ENCODE measurements around the gene TAMALIN.
A peak's percentile ranks its signal among the peaks of the same experiment; 100 is the strongest.

Gene TAMALIN

DNA sequence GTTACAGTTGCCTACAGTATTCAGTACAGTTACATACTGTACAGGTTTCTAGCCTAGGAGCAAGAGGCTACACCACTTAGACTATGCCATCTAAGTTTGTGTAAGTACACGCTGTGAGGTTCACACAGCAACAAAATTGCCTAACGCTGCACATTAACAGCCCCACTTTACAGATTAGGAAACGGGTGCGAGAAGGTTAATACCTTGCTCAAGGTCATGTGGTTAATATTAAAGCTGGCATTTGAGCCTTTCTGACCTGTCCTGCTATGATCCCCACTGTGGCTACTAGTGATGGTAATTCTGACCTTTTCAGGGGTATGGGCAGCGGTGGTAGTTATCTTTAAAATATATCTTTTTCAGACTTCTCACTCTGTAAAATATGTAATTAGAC lies 34.3 kb upstream of the TAMALIN start:
- Histone ChIP-seq H3K27ac (ENCODE audit: low read depth, low read length) (no peak overlapping the region), H3K4me1 (ENCODE audit: control insufficient read depth in 1 of 2, insufficient read depth in 2 of 2, low read length in 2 of 2) (peaks cover 0 to 2% of the 10 kb centered on the region in 2 experiments), H3K27me3 (ENCODE audit: insufficient read depth, low read length) (no peaks in the 10 kb centered on the region), H2AK5ac (ENCODE audit: low read length) (no peak overlapping the region), H3K9me3 (ENCODE audit: insufficient read depth, low read depth, low read length) (peaks cover 1% of the 10 kb centered on the region), H2BK120ac (ENCODE audit: insufficient read depth, low read length, poor library complexity) (no peak overlapping the region), H3K14ac (ENCODE audit: low read length) (no peak overlapping the region), H3K4ac (ENCODE audit: low read depth, low read length) (no peak overlapping the region), H3K79me2 (ENCODE audit: control insufficient read depth, insufficient read depth, low read length, poor library complexity) (no peaks in the 10 kb centered on the region), H3K23ac (ENCODE audit: low read length) (no peak overlapping the region), H3K4me2 (ENCODE audit: low read length) (no peak overlapping the region), H3K36me3 (ENCODE audit: control insufficient read depth in 1 of 2, insufficient read depth in 2 of 2, low read length in 2 of 2) (peaks cover 0 to 7% of the 10 kb centered on the region in 2 experiments), H3K79me1 (ENCODE audit: low read length) (no peaks in the 10 kb centered on the region), H2BK5ac (ENCODE audit: low read depth, low read length, poor library complexity) (no peak overlapping the region), H2AFZ (ENCODE audit: insufficient read depth, low read length, poor library complexity) (no peak overlapping the region), H3K4me3 (ENCODE audit: low read depth, low read length) (no peak overlapping the region), H3K9ac (ENCODE audit: low read length) (no peak overlapping the region), H4K12ac (ENCODE audit: low read depth, low read length) (no peak overlapping the region), H2BK12ac (ENCODE audit: low read length) (no peak overlapping the region), H4K91ac (ENCODE audit: low read depth, low read length) (no peak overlapping the region), H4K8ac (ENCODE audit: low read depth, low read length) (no peak overlapping the region), H3K18ac (ENCODE audit: low read length) (no peak overlapping the region)
- WGBS (ENCODE audit: extremely low coverage, insufficient coverage, insufficient read length) = no CpG with 5 or more reads among the region's 5 CpGs
- no peak for DNase-seq

DNA sequence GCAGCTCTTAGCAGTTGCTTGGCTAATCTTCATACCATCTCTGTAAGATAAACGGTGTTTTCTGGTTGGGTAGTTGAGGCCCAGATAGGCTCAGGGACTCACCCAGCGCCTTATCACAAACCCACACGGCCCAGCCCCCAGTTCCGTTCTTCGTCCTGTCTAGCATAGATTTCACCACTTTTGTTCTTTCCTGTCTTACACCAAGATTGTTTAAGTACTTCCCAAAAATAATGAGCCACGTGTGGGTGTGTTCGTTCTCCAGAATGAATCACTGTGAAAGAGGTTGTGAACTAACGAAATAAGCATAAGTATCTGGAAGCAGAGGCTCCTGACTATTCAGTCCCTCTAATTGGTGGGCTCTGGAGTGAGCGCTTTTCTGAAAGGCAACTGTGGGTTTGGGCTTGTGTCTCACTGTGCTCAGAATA lies 33.9 kb upstream of the TAMALIN start:
- H3K18ac ChIP-seq (ENCODE audit: low read length) = no peak overlapping the region
- no peak overlapping the region for H2AK5ac ChIP-seq (ENCODE audit: low read length)
- WGBS (ENCODE audit: extremely low coverage, insufficient coverage, insufficient read length) = no CpG with 5 or more reads among the region's 9 CpGs
- no peak overlapping the region for H3K9ac ChIP-seq (ENCODE audit: low read length)
- no peak overlapping the region for H3K23ac ChIP-seq (ENCODE audit: low read length)
- peaks cover 0 to 7% of the 10 kb centered on the region in 2 experiments for H3K36me3 ChIP-seq (ENCODE audit: control insufficient read depth in 1 of 2, insufficient read depth in 2 of 2, low read length in 2 of 2)
- H4K91ac ChIP-seq (ENCODE audit: low read depth, low read length) = no peak overlapping the region
- no peak overlapping the region for H3K4ac ChIP-seq (ENCODE audit: low read depth, low read length)
- peaks cover 1% of the 10 kb centered on the region for H3K9me3 ChIP-seq (ENCODE audit: insufficient read depth, low read depth, low read length)
- no peak overlapping the region for H2BK5ac ChIP-seq (ENCODE audit: low read depth, low read length, poor library complexity)
- DNase-seq = peak; percentile 99
- no peaks in the 10 kb centered on the region for H3K79me2 ChIP-seq (ENCODE audit: control insufficient read depth, insufficient read depth, low read length, poor library complexity)
- H3K79me1 ChIP-seq (ENCODE audit: low read length) = no peaks in the 10 kb centered on the region
- H3K4me2 ChIP-seq (ENCODE audit: low read length) = no peak overlapping the region
- no peak overlapping the region for H4K12ac ChIP-seq (ENCODE audit: low read depth, low read length)
- no peak overlapping the region for H2AFZ ChIP-seq (ENCODE audit: insufficient read depth, low read length, poor library complexity)
- no peak overlapping the region for H3K4me3 ChIP-seq (ENCODE audit: low read depth, low read length)
- H3K14ac ChIP-seq (ENCODE audit: low read length) = no peak overlapping the region
- H2BK12ac ChIP-seq (ENCODE audit: low read length) = no peak overlapping the region
- no peaks in the 10 kb centered on the region for H3K27me3 ChIP-seq (ENCODE audit: insufficient read depth, low read length)
- peaks cover 0 to 2% of the 10 kb centered on the region in 2 experiments for H3K4me1 ChIP-seq (ENCODE audit: control insufficient read depth in 1 of 2, insufficient read depth in 2 of 2, low read length in 2 of 2)
- no peak overlapping the region for H2BK120ac ChIP-seq (ENCODE audit: insufficient read depth, low read length, poor library complexity)
- no peak overlapping the region for H4K8ac ChIP-seq (ENCODE audit: low read depth, low read length)
- no peak overlapping the region for H3K27ac ChIP-seq (ENCODE audit: low read depth, low read length)

DNA sequence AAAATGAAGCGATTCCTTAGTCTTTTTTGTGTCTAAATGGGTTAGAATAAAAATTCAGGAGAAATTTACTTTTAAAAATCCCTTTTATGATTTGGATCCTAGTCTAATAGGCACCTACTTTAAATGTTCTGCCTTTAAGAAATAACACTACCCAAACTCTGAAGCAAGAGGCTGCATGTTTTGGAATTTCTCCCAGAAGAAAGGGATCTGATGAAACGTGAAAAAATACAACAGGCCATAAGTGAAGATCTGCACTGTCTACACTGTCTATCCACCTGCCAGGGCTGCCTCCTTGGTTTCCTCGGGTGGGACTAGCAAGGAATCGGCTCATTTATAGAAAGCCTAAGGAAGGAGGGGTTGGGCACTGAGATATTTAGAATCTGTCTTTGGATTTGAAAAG lies 33.2 kb upstream of the TAMALIN start:
- no peaks in the 10 kb centered on the region for H3K27me3 ChIP-seq (ENCODE audit: insufficient read depth, low read length)
- H4K12ac ChIP-seq (ENCODE audit: low read depth, low read length) = no peak overlapping the region
- H3K14ac ChIP-seq (ENCODE audit: low read length) = no peak overlapping the region
- H3K9me3 ChIP-seq (ENCODE audit: insufficient read depth, low read depth, low read length) = peaks cover 1% of the 10 kb centered on the region
- H2BK5ac ChIP-seq (ENCODE audit: low read depth, low read length, poor library complexity) = no peak overlapping the region
- no peak overlapping the region for H3K4ac ChIP-seq (ENCODE audit: low read depth, low read length)
- no peaks in the 10 kb centered on the region for H3K79me1 ChIP-seq (ENCODE audit: low read length)
- H3K27ac ChIP-seq (ENCODE audit: low read depth, low read length) = no peak overlapping the region
- H3K4me2 ChIP-seq (ENCODE audit: low read length) = no peak overlapping the region
- no peak for DNase-seq
- H4K8ac ChIP-seq (ENCODE audit: low read depth, low read length) = no peak overlapping the region
- H2AK5ac ChIP-seq (ENCODE audit: low read length) = no peak overlapping the region
- H2BK12ac ChIP-seq (ENCODE audit: low read length) = no peak overlapping the region
- no peak overlapping the region for H2BK120ac ChIP-seq (ENCODE audit: insufficient read depth, low read length, poor library complexity)
- no peak overlapping the region for H3K9ac ChIP-seq (ENCODE audit: low read length)
- H3K23ac ChIP-seq (ENCODE audit: low read length) = no peak overlapping the region
- no CpG with 5 or more reads among the region's 4 CpGs for WGBS (ENCODE audit: extremely low coverage, insufficient coverage, insufficient read length)
- peaks cover 0 to 7% of the 10 kb centered on the region in 2 experiments for H3K36me3 ChIP-seq (ENCODE audit: control insufficient read depth in 1 of 2, insufficient read depth in 2 of 2, low read length in 2 of 2)
- H3K79me2 ChIP-seq (ENCODE audit: control insufficient read depth, insufficient read depth, low read length, poor library complexity) = no peaks in the 10 kb centered on the region
- H2AFZ ChIP-seq (ENCODE audit: insufficient read depth, low read length, poor library complexity) = no peak overlapping the region
- H3K4me3 ChIP-seq (ENCODE audit: low read depth, low read length) = no peak overlapping the region
- no peak overlapping the region for H4K91ac ChIP-seq (ENCODE audit: low read depth, low read length)
- peaks cover 0 to 2% of the 10 kb centered on the region in 2 experiments for H3K4me1 ChIP-seq (ENCODE audit: control insufficient read depth in 1 of 2, insufficient read depth in 2 of 2, low read length in 2 of 2)
- no peak overlapping the region for H3K18ac ChIP-seq (ENCODE audit: low read length)

DNA sequence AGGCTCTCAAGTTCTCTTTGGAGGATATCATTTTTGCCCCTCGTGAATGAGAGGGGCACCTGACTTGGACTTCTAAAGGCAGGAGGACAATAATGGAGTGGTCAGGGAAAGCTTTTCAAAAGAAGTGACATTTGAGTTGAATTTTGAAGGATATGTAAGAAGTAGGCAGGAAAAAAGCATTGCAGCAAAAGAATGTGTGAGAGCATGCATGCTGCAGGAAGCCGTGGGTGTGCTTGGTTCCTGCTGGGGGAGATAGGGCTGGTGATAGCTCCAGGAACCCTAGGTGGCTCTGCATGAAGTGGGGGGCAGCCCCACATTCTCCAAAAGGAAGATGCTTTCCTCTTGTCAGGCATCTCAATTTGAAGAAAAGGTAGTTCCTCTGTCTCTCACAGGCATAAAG lies 32.1 kb upstream of the TAMALIN start:
- Histone ChIP-seq H2AFZ (ENCODE audit: insufficient read depth, low read length, poor library complexity) (no peak overlapping the region), H3K23ac (ENCODE audit: low read length) (no peak overlapping the region), H3K9ac (ENCODE audit: low read length) (no peak overlapping the region), H2BK12ac (ENCODE audit: low read length) (no peak overlapping the region), H2AK5ac (ENCODE audit: low read length) (no peak overlapping the region), H3K4me3 (ENCODE audit: low read depth, low read length) (no peak overlapping the region), H3K9me3 (ENCODE audit: insufficient read depth, low read depth, low read length) (peaks cover 1% of the 10 kb centered on the region), H4K8ac (ENCODE audit: low read depth, low read length) (no peak overlapping the region), H3K4me2 (ENCODE audit: low read length) (no peak overlapping the region), H4K91ac (ENCODE audit: low read depth, low read length) (no peak overlapping the region), H2BK120ac (ENCODE audit: insufficient read depth, low read length, poor library complexity) (no peak overlapping the region), H3K4me1 (ENCODE audit: control insufficient read depth in 1 of 2, insufficient read depth in 2 of 2, low read length in 2 of 2) (peaks cover 0 to 2% of the 10 kb centered on the region in 2 experiments), H3K36me3 (ENCODE audit: control insufficient read depth in 1 of 2, insufficient read depth in 2 of 2, low read length in 2 of 2) (peaks cover 0 to 7% of the 10 kb centered on the region in 2 experiments), H4K12ac (ENCODE audit: low read depth, low read length) (no peak overlapping the region), H3K14ac (ENCODE audit: low read length) (no peak overlapping the region), H3K27ac (ENCODE audit: low read depth, low read length) (no peak overlapping the region), H2BK5ac (ENCODE audit: low read depth, low read length, poor library complexity) (no peak overlapping the region), H3K27me3 (ENCODE audit: insufficient read depth, low read length) (no peaks in the 10 kb centered on the region), H3K4ac (ENCODE audit: low read depth, low read length) (no peak overlapping the region), H3K18ac (ENCODE audit: low read length) (no peak overlapping the region), H3K79me2 (ENCODE audit: control insufficient read depth, insufficient read depth, low read length, poor library complexity) (no peaks in the 10 kb centered on the region), H3K79me1 (ENCODE audit: low read length) (no peaks in the 10 kb centered on the region)
- no peak for DNase-seq
- WGBS (ENCODE audit: extremely low coverage, insufficient coverage, insufficient read length) = no CpG with 5 or more reads among the region's 2 CpGs
